ENCODE measurements around the gene POLR3GL. TPM values are rescaled to one million over a fixed set of nuclear protein-coding genes. Genes with fewer than 3 reads are reported as not detected.
"Not testable (repeated sequence)": the region's sequence is repeated elsewhere in the genome, so short reads cannot be mapped to it uniquely, and the experiment has no call there.

Gene POLR3GL
- total and polyA plus RNA-seq, 9 donors = 28.5 to 42.6 (median 38.2) TPM

DNA sequence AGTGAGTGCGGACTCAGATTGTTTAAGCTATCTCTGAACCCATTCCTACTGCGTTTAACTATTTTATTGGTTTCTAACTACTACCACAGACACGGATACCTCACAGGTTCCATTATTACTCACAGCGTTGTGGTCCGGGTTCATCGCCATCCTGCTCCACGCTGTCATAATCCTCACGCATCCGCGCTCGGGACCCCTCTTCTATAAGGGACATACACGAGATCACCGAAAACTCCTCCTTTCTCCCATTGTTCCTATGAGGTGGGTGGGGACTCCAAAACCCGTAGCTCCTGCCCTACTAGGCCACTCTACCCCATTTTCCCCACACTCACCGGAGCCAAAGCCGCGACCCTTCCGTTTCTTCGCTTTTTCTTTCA is 37.8 kb upstream of the POLR3GL start:
- WGBS (ENCODE audit: insufficient coverage) = 7% methylated on average over 5 of the region's 19 CpGs

DNA sequence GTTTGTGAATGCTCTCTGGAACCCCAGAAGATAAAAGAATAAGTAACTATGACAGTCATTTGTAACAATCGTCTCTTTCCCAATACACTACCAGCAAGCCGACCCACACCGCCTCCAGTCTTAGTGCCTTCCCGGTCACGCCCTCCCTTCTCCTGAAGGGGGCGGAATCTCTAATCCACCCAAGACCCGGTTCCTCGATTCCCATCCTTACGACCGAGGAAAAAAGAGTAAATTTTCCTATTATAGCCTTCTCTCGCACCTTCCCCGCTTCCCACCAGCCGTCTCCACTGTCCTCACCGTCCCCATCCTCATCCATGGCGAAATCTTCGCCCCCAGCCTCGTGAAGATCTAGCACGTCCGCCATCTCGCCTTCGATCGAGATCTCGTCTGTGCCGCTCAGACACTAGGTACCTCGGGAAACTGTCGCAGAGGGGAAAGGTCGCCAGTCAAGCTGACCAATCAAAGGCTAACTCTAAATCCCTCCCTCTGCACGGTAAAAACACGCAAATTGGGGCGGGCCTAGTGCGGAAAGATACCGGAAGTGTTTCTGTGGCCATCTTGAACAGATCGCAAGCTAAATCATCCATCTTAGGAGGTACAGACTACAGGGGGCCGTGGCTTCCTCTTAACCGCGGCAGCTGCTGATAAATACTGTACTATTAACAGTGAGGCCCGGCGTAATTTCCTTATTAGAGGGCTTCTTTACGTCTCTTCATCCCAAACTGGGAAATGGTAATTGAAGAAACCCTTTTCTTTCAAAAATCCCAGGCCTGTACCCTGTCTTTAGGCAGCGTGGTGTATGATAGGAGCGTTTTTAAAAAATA is 37.2 kb upstream of the POLR3GL start, which contains the start of gene RBM8A:
Gene RBM8A, minus strand, starts transcription at position 422 of the 824 bp plus-strand sequence. Its CDS starts 58 bp downstream, at position 364.
- Histone ChIP-seq H3K9me3 (replicated peaks; ENCODE audit: control insufficient read depth, low read depth, low read length) (no peaks in the 10 kb centered on the region), H3K27me3 (ENCODE audit: control insufficient read depth, insufficient read depth, low read length) (no peaks in the 10 kb centered on the region), H3K36me3 (ENCODE audit: control insufficient read depth, insufficient read depth, low read length) (peaks cover 18% of the 10 kb centered on the region), H3K4me1 (ENCODE audit: control insufficient read depth, insufficient read depth, low read length) (peaks cover 12% of the 10 kb centered on the region), H3K27ac (ENCODE audit: low read length) (peak within 1 kb of the TSS; percentile 97), H3K4me3 (ENCODE audit: low read length) (peak within 1 kb of the TSS; percentile 64)
- DNase-seq = peak; percentile 100
- 0% methylated on average over 24 of the region's 41 CpGs for WGBS (ENCODE audit: insufficient coverage)

More for the DNA sequence above, 37.8 kb upstream of the POLR3GL start:
- peaks cover 18% of the 10 kb centered on the region for H3K36me3 ChIP-seq (ENCODE audit: control insufficient read depth, insufficient read depth, low read length)
- H3K9me3 ChIP-seq (replicated peaks; ENCODE audit: control insufficient read depth, low read depth, low read length) = no peaks in the 10 kb centered on the region
- no peaks in the 10 kb centered on the region for H3K27me3 ChIP-seq (ENCODE audit: control insufficient read depth, insufficient read depth, low read length)
- H3K4me1 ChIP-seq (ENCODE audit: control insufficient read depth, insufficient read depth, low read length) = peaks cover 12% of the 10 kb centered on the region
- DNase-seq = no peak
- peak overlapping the region; percentile 97 for H3K27ac ChIP-seq (ENCODE audit: low read length)
- H3K4me3 ChIP-seq (ENCODE audit: low read length) = peak overlapping the region; percentile 64

DNA sequence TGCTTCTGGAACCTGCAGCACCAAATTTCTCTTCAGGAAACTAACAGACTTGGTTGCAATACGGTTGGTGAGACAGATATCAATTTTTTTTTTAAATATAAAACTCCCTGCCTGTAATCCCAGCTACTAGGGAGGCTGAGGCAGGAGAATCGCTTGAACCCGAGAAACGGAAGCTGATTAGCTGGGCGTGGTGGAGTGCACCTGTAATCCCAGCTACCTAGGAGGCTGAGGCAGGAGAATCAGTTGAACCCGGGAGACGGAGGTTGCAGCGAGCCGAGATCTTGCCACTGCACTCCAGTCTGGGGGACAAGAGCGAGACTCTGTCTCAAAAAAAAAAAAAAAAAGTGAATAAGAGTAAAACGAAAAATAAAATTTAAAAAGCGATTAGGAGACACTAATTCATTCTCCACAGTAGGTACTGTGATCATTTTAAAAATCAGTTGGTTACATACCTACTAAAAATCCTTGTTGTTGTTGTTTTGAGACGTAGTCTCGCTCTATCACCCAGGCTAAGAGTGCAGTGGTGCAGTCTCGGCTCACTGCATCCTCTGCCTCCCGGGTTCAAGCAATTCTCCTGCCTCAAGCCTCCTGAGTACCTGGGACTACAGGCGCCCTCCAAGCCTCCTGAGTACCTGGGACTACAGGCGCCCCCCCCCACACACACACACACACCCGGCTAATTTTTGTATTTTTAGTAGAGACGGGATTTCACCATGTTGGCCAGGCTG is 36.4 kb upstream of the POLR3GL start:
- WGBS (ENCODE audit: insufficient coverage) = 90% methylated on average over 2 of the region's 20 CpGs
- Histone ChIP-seq H3K27ac (ENCODE audit: low read length) (peak overlapping the region; percentile 97), H3K4me1 (ENCODE audit: control insufficient read depth, insufficient read depth, low read length) (peaks cover 12% of the 10 kb centered on the region), H3K27me3 (ENCODE audit: control insufficient read depth, insufficient read depth, low read length) (no peaks in the 10 kb centered on the region), H3K36me3 (ENCODE audit: control insufficient read depth, insufficient read depth, low read length) (peaks cover 15% of the 10 kb centered on the region), H3K9me3 (replicated peaks; ENCODE audit: control insufficient read depth, low read depth, low read length) (no peaks in the 10 kb centered on the region), H3K4me3 (ENCODE audit: low read length) (peak overlapping the region; percentile 64)
- no peak for DNase-seq

DNA sequence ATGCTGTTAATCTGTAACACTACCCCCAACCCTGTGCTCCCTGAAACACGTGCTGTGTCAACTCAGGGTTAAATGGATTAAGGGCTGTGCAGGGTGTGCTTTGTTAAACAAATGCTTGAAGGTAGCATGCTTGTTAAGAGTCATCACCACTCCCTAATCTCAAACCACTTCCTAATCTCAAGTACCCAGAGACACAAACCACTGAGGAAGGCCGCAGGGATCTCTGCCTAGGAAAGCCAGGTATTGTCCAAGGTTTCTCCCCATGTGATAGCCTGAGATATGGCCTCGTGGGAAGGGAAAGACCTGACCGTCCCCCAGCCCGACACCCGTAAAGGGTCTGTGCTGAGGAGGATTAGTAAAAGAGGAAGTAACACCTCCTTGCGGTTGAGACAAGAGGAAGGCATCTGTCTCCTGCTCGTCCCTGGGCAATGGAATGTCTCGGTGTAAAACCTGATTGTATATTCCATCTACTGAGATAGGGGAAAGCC is 31.9 kb upstream of the POLR3GL start:
- H3K4me3 ChIP-seq (ENCODE audit: low read length); H3K27ac ChIP-seq (ENCODE audit: low read length); DNase-seq; H3K4me1 ChIP-seq (ENCODE audit: control insufficient read depth, insufficient read depth, low read length); H3K27me3 ChIP-seq (ENCODE audit: control insufficient read depth, insufficient read depth, low read length); H3K9me3 ChIP-seq (replicated peaks; ENCODE audit: control insufficient read depth, low read depth, low read length): not testable (repeated sequence)
- 32% methylated on average over 5 of the region's 9 CpGs for WGBS (ENCODE audit: insufficient coverage)
- H3K36me3 ChIP-seq (ENCODE audit: control insufficient read depth, insufficient read depth, low read length) = peaks cover 23% of the 10 kb centered on the region

DNA sequence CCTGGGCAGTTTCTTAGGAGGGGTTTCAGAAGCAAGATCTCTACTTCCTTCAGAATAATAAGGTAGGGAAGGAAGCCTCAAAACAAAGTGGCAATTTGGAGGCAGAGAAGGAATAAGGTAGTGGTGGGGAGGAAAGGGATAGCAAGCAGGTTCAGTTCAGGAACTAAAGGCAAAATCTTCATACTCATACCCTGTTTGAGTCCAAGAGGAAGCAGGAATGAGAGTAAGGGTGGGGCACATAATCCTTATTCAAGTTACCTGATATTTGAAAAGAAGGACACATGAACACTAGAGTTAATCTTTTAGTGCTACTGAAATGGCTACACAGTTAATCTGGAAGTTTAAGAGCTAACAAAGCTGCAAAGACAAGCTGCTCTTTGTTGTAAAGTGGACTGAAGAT is 28.8 kb upstream of the POLR3GL start:
- H3K36me3 ChIP-seq (ENCODE audit: control insufficient read depth, insufficient read depth, low read length) = peaks cover 35% of the 10 kb centered on the region
- H3K27ac ChIP-seq (ENCODE audit: low read length) = no peak overlapping the region
- H3K4me3 ChIP-seq (ENCODE audit: low read length) = no peak overlapping the region
- no peak for DNase-seq
- no peaks in the 10 kb centered on the region for H3K9me3 ChIP-seq (replicated peaks; ENCODE audit: control insufficient read depth, low read depth, low read length)
- H3K4me1 ChIP-seq (ENCODE audit: control insufficient read depth, insufficient read depth, low read length) = no peaks in the 10 kb centered on the region
- H3K27me3 ChIP-seq (ENCODE audit: control insufficient read depth, insufficient read depth, low read length) = no peaks in the 10 kb centered on the region

DNA sequence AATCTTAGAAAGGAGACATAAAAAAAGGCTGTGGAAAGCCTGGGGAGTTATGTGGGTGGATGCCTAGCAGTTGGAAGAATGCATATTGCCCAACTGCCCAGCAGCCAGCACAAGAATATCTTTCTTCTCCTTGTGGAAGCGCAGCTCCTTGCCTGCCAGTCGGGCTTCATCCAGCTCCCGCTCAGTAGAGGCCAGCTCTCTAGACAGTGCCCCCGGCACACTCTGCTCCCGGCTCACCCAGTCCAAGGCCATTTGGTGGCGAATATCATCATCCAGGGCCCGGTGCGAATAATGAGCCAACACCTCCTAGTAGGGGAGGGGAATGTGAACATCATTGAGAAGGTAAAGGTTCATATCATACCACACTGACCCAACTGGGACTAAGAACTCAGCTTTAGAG is 28.2 kb upstream of the POLR3GL start:
- H3K36me3 ChIP-seq (ENCODE audit: control insufficient read depth, insufficient read depth, low read length) = peaks cover 35% of the 10 kb centered on the region
- no peak for DNase-seq
- H3K27me3 ChIP-seq (ENCODE audit: control insufficient read depth, insufficient read depth, low read length) = no peaks in the 10 kb centered on the region
- H3K4me3 ChIP-seq (ENCODE audit: low read length) = no peak overlapping the region
- no peaks in the 10 kb centered on the region for H3K9me3 ChIP-seq (replicated peaks; ENCODE audit: control insufficient read depth, low read depth, low read length)
- H3K27ac ChIP-seq (ENCODE audit: low read length) = no peak overlapping the region
- WGBS (ENCODE audit: insufficient coverage) = 96% methylated on average over 3 of the region's 8 CpGs
- H3K4me1 ChIP-seq (ENCODE audit: control insufficient read depth, insufficient read depth, low read length) = no peaks in the 10 kb centered on the region

DNA sequence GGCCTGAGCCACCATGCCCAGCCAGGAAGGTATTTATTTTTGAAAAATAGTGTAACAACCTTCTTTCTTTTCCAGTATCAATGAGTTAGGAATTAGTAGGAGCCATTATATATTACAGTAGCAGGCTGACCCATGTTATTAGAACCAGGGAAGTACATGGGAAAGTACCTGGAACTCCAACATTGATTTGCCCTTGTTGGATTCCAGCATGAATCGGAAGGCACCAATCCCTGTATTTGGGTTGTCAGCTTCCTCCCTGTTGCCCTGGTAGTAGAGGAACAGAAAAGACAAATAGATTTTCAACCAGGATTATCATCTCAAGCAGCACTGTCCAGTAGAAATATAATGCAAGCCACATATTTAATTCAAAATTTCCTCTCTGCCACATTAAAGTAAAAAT is 27.1 kb upstream of the POLR3GL start:
- Histone ChIP-seq H3K36me3 (ENCODE audit: control insufficient read depth, insufficient read depth, low read length) (peaks cover 35% of the 10 kb centered on the region), H3K27me3 (ENCODE audit: control insufficient read depth, insufficient read depth, low read length) (no peaks in the 10 kb centered on the region), H3K4me1 (ENCODE audit: control insufficient read depth, insufficient read depth, low read length) (no peaks in the 10 kb centered on the region), H3K9me3 (replicated peaks; ENCODE audit: control insufficient read depth, low read depth, low read length) (no peaks in the 10 kb centered on the region), H3K27ac (ENCODE audit: low read length) (no peak overlapping the region), H3K4me3 (ENCODE audit: low read length) (no peak overlapping the region)
- no peak for DNase-seq
- WGBS (ENCODE audit: insufficient coverage) = no CpG with 5 or more reads among the region's 1 CpG

DNA sequence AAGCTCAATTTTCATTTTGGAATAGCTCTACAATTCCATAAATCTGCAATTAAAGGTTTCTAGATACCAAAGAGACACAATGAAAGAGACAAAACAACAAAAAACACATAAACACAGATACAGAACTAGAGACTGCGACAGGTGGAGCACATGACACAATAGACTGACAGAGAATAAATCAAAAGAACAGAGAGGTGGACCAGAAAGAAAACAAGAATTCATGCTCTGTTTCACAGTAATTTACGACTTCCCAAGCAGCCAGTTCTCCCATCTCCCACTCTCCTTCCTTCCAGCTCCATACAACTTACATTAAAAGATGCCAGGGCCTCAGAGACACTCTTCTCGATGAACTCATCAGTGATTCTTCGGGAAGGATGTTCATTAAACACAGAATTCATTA is 22.1 kb upstream of the POLR3GL start:
- H3K36me3 ChIP-seq (ENCODE audit: control insufficient read depth, insufficient read depth, low read length) = peaks cover 39% of the 10 kb centered on the region
- no peak for DNase-seq
- no peaks in the 10 kb centered on the region for H3K4me1 ChIP-seq (ENCODE audit: control insufficient read depth, insufficient read depth, low read length)
- H3K9me3 ChIP-seq (replicated peaks; ENCODE audit: control insufficient read depth, low read depth, low read length) = no peaks in the 10 kb centered on the region
- WGBS (ENCODE audit: insufficient coverage) = 72% methylated on average over 2 of the region's 4 CpGs
- no peaks in the 10 kb centered on the region for H3K27me3 ChIP-seq (ENCODE audit: control insufficient read depth, insufficient read depth, low read length)
- no peak overlapping the region for H3K4me3 ChIP-seq (ENCODE audit: low read length)
- H3K27ac ChIP-seq (ENCODE audit: low read length) = no peak overlapping the region

DNA sequence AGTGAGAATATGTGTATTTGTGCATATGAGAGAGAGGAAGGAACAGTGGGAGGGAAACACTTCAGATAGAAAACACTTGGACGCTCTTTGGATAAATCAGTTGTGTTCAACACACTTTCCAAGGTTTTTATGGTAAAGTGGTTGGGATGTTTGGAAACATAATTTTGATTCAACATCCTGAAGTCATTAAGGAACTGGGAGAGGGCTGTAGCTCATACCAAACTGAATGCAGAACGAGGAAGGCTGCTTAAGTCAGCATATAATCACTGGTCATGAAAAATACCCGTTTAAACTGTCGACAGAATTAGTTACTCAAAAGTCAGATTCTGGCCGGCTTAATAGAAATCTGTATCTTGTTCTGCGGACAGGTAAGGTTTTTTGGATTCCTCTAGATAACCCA is 21.6 kb upstream of the POLR3GL start:
- peak; percentile 69 for DNase-seq
- peak overlapping the region; percentile 49 for H3K27ac ChIP-seq (ENCODE audit: low read length)
- no peaks in the 10 kb centered on the region for H3K27me3 ChIP-seq (ENCODE audit: control insufficient read depth, insufficient read depth, low read length)
- no peak overlapping the region for H3K4me3 ChIP-seq (ENCODE audit: low read length)
- H3K9me3 ChIP-seq (replicated peaks; ENCODE audit: control insufficient read depth, low read depth, low read length) = no peaks in the 10 kb centered on the region
- peaks cover 38% of the 10 kb centered on the region for H3K36me3 ChIP-seq (ENCODE audit: control insufficient read depth, insufficient read depth, low read length)
- WGBS (ENCODE audit: insufficient coverage) = 90% methylated on average over 2 of the region's 6 CpGs
- no peaks in the 10 kb centered on the region for H3K4me1 ChIP-seq (ENCODE audit: control insufficient read depth, insufficient read depth, low read length)

DNA sequence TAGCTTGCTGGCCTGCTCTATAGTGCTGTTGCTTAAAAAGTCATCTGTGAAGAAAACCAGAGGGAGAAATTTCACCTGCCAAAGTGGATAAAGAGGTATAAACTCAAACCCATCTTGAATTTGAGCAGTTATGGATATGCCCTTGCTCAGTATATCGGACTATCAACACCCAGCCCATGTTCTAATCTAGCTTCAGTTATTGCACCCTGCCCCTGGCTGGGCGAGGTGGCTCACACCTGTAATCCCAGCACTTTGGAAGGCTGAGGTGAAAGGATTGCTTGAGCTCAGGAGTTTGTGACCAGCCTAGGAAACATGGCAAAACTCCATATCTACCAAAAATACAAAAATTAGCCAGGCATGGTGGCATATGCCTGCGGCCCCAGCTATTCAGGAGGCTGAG is 20.0 kb upstream of the POLR3GL start:
- no CpG with 5 or more reads among the region's 3 CpGs for WGBS (ENCODE audit: insufficient coverage)
- no peaks in the 10 kb centered on the region for H3K9me3 ChIP-seq (replicated peaks; ENCODE audit: control insufficient read depth, low read depth, low read length)
- no peaks in the 10 kb centered on the region for H3K4me1 ChIP-seq (ENCODE audit: control insufficient read depth, insufficient read depth, low read length)
- no peak overlapping the region for H3K27ac ChIP-seq (ENCODE audit: low read length)
- peaks cover 40% of the 10 kb centered on the region for H3K36me3 ChIP-seq (ENCODE audit: control insufficient read depth, insufficient read depth, low read length)
- H3K4me3 ChIP-seq (ENCODE audit: low read length) = no peak overlapping the region
- H3K27me3 ChIP-seq (ENCODE audit: control insufficient read depth, insufficient read depth, low read length) = no peaks in the 10 kb centered on the region
- no peak for DNase-seq
